IPS-NIHi7 (cell line): ENCODE results near the gene GFER.
"Not testable (repeated sequence)": the region's sequence is repeated elsewhere in the genome, so short reads cannot be mapped to it uniquely, and the experiment has no call there.

Source experiments
- DNase-seq: peaks from one replicate; pipeline ENCODE4 v3.0.0; 2012; ENCODE audit warnings: mixed read lengths; ENCODE audit errors: extremely low spot score

GFER gene

GRCh38 chr16:2026461-2027023 lies 42.5 kb downstream of the GFER start, which contains the start of gene NHERF2:
Gene NHERF2 (plus strand): TSS chr16:2026902. CDS start chr16:2027006, 104 bp downstream.
- peak; percentile 76 for DNase-seq

- no peak for DNase-seq
Measured at GRCh38 chr16:2027024-2028010, 43.3 kb downstream of the GFER start.

GRCh38 chr16:2028146-2028545 lies 44.2 kb downstream of the GFER start:
- DNase-seq: no peak

GRCh38 chr16:2028620-2029220 lies 44.7 kb downstream of the GFER start:
- no peak for DNase-seq

GRCh38 chr16:2029350-2029749 lies 45.4 kb downstream of the GFER start:
- no peak for DNase-seq

- no peak for DNase-seq
Measured at GRCh38 chr16:2030036-2030435, 46.0 kb downstream of the GFER start.

- no peak for DNase-seq
Measured at GRCh38 chr16:2031081-2031577, 47.1 kb downstream of the GFER start.

- DNase-seq: no peak
Measured at GRCh38 chr16:2032285-2033056, 48.5 kb downstream of the GFER start.

GRCh38 chr16:2033057-2033908 lies 49.3 kb downstream of the GFER start:
- DNase-seq: no peak

- not testable (repeated sequence) for DNase-seq
Measured at GRCh38 chr16:2033909-2034695, 50.1 kb downstream of the GFER start.

GRCh38 chr16:2034696-2035430 lies 50.9 kb downstream of the GFER start:
- no peak for DNase-seq

GRCh38 chr16:2035431-2036199 lies 51.6 kb downstream of the GFER start:
- DNase-seq: no peak

- no peak for DNase-seq
Measured at GRCh38 chr16:2036200-2036966, 52.4 kb downstream of the GFER start.

- DNase-seq: no peak
Measured at GRCh38 chr16:2037115-2037514, 53.1 kb downstream of the GFER start.
